HK-2 (cell line): ENCODE measurements around the gene ARID5A.
A peak's percentile ranks its signal among the peaks of the same experiment; 100 is the strongest.
"Not testable (repeated sequence)": the region's sequence is repeated elsewhere in the genome, so short reads cannot be mapped to it uniquely, and the experiment has no call there.

Source experiments
- DNase-seq: peaks from one replicate; pipeline ENCODE4 v3.0.0-alpha.2; 2018; ENCODE audit not compliant: unreplicated experiment

The ARID5A gene

GRCh38 chr2:96539215-96539920 lies 2.8 kb downstream of the ARID5A start:
- no peak for DNase-seq

DNA sequence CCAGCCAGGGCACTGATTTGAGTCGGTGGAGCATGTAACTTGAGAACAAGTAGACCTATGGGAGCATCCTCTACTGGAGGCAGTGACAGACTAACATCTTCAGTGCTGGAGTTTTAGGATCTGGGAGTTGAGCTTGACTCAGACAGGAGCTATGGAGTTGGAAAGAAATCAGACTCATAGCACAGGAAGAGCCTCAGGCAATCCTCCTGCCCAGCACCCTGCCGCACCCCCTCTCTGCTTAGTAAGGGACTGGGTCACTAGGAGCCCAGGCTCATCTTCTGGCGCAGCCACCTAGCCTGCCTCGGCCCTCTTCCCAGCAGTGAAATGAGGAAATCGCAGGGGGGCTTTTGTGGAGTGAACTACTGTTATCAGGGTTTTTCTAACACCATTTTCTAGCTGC lies 3.6 kb downstream of the ARID5A start:
- no peak for DNase-seq

- no peak for DNase-seq
These were observed 5.0 kb downstream of the ARID5A start for GRCh38 chr2:96541398-96542152.

- DNase-seq, result no peak
These were observed 5.9 kb downstream of the ARID5A start for GRCh38 chr2:96542357-96542977.

- no peak for DNase-seq
These were observed 9.8 kb downstream of the ARID5A start for GRCh38 chr2:96546321-96546720.

DNA sequence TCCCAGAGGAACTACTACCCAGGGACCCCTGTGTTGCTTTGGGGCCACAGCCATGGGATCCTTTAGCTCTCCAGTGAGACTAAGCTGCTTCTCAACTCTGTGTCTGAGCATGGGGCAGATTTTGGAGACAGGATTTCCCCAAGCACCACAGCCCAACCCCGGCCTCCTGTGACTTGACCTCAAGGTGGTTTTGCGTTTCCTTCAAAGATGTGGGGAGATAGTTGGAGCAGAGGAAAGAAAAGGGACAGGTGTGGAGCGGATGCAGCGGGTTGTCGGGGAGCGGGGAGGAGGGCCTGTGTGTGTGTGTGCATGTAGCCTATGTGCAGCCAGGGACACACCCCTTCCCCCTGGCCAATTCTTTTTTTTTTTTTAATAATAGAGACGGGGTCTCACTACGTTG lies 10.2 kb downstream of the ARID5A start:
- DNase-seq, result no peak

- no peak for DNase-seq
These were observed 10.7 kb downstream of the ARID5A start for GRCh38 chr2:96547203-96547641.

DNA sequence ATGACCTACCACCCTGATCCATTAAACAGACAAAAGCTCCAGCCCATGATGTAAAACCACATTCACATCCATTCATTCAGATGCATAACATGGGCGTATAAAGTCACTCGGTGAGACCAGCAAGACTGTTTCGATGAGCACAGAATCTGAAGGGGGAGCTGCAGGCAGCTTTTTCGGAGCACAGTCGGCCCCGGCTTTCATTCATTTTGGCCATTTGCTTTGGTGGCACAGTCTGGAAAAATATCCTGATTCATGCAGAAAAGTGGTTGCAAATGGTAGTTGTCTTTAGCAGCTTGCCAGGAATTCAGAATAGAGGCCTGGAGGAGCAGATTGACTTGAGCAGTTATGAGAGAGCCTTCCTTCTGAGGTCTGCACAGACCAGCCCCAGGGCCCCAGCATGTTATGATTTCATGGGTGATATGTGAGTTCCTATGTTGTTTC lies 11.2 kb downstream of the ARID5A start:
- DNase-seq, result no peak

- DNase-seq, result no peak
These were observed 12.3 kb downstream of the ARID5A start for GRCh38 chr2:96548558-96549465.

DNA sequence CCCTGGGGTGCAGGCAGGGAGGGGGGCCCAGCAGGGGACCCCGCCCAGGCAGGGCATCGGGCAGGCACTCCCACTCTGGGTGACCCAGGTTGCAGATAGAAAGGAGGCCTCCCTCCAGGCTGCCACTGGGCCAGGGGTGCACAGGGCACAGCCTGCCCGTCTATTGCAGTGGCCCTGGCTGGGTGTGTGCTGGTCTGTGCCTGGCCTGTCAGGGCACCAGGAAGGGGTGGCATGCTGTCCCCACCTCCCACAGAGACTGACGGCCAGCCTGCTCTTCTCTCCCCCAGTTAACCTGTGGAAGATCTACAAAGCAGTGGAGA lies 12.9 kb downstream of the ARID5A start:
- no peak for DNase-seq

- DNase-seq, result no peak
These were observed 13.6 kb downstream of the ARID5A start for GRCh38 chr2:96549967-96550786.

DNA sequence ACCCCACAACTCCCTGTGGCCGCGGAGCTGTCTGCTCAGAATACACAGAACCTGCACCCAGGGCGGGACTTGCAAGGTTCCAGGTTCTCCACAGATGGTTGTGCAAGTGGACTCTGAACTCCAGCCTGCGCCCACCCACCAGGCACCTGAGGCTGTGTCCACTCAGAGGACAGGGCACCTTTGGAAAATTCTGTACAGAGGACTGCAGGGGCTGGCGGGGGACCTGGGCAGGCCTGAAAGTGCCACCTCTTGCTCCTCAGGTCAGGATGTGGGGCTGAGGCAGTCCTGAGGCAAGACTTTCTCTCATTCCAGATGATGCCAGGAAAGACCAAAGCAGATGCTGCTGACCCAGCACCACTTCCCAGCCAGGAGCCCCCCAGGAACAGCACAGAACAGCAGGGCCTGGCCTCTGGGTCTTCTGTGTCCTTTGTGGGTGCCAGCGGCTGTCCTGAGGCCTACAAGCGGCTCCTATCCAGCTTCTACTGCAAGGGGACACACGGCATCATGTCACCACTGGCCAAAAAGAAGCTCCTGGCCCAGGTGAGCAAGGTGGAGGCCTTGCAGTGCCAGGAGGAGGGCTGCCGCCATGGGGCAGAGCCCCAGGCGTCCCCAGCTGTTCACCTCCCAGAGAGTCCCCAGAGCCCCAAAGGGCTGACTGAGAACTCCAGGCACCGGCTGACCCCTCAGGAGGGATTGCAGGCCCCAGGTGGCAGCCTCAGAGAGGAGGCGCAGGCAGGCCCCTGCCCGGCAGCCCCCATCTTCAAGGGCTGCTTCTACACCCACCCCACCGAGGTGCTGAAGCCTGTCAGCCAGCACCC lies 14.4 kb downstream of the ARID5A start:
- DNase-seq, result no peak

- no peak for DNase-seq
These were observed 15.2 kb downstream of the ARID5A start for GRCh38 chr2:96551605-96552314.

DNA sequence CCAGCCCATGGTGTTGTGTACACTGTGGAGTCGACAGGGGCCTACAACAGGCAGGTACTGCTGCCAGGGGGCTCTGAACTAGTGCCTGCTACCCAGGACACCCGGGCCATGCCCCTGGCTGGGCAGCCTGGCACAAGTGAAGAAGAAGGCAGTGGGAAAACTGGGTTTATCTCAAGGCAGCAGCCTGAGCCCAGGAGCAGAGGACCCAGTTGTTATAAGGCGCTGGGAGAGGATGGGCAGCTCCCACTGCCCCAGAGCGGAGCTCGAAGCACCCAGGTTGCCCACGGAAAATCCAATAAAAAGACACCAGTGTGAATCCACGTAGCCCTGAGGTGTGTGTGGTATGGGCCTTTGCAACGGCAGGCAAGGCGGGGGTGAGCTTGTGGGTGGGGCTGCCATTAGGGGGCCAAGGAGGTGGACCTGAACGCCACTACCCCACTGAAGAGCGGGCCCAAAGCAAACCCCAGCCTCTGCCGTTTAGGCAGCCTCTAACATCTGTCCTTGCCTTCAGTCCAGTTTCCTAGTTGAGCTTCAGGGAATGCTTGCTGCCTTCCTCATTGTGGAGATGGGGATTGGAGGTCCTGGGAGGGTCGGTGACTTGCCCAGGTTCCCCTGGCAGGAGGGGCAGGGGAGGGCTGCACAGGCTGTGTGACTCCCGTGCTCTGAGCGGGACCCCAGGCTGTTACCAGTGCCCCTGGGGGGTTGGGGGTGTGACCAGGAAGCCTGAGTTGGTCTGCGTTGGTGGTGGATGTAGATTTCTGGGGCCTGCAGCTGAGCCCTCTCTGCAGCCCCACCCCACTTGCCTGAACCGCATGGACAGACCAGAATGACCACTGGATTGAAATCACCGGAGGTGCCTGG lies 16.0 kb downstream of the ARID5A start:
- no peak for DNase-seq

- no peak for DNase-seq
These were observed 16.8 kb downstream of the ARID5A start for GRCh38 chr2:96553176-96553956.

DNA sequence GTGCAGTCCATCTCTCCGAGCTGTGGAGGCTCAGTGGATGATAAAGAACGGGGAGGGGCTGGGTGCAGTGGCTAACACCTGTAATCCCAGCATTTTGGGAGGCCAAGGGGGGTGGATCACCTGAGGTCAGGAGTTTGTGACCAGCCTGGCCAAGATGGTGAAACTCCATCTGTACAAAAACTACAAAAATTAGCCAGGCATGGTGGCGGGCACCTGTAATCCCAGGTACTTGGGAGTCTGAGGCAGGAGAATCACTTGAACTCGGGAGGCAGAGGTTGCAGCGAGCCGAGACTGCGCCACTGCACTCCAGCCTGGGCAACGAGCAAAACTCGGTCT lies 17.4 kb downstream of the ARID5A start:
- not testable (repeated sequence) for DNase-seq

DNA sequence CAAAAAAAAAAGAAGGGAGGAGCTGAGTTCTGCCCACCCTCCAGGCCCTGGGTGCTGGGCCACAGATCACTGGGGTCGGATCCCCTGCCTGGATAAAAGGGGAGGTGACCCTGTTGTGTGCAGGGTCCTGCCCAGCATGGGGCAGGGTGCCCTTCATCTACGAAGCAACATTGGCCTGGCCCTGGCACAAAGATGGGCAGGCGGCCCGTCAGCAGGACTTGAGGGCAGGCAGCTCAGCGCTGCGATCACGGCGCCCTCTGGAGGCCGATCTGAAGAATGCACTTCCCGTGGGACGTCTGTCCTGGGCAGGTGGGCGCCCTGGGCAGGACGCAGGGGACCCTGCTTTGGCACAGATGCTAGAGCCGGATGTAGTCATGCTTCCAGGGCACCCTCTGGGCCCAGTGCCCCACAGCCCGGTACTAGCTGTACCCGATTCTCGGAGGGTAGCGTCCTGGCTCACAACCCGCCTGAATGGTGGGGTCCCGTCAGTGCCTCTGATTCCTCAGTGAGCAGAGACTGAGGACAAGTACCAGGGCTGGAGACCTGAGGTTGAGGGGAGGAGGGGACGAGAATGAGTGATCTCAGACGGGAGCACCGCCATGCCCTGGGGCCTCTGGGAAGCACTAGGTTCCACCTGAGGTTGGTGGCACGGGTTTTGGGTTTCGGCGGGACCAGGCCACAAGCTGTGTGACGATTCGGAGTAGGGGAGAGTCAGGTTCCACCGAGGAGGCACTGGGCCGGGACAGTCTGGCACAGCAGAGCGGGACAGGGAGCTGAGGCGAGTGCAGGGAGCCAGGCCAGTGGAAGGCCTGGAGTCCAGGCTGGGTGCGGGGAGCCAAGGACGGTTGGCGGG lies 18.0 kb downstream of the ARID5A start:
- DNase-seq, result peak; percentile 44
